ENCODE measurements around the gene ADCK1. TPM values are rescaled to one million over a fixed set of nuclear protein-coding genes. Genes with fewer than 3 reads are reported as not detected.

The ADCK1 gene
- total RNA-seq, 6 donors from 2014 or later: 5.6 to 40.3 (median 9.2) TPM

GRCh38 chr14:77903937-77904617 is 104.2 kb downstream of the ADCK1 start:
- ATAC-seq (ENCODE audit: low FRiP score in 2 of 2) (no peak), DNase-seq (no peak)
- Histone ChIP-seq H3K27me3 (no peaks in the 10 kb centered on the region), H3K4me1 (no peaks in the 10 kb centered on the region), H3K4me3 (no peak overlapping the region), H3K36me3 (no peaks in the 10 kb centered on the region), H3K9me3 (no peaks in the 10 kb centered on the region), H3K27ac (no peak overlapping the region)
- WGBS, 2 donors: 91 to 93% methylated on average over 4 to 8 of the region's 8 CpGs
- TF ChIP-seq EP300 (IDR thresholded peaks at IDR 0.05): no peak
- TF ChIP-seq, protein P1, sequence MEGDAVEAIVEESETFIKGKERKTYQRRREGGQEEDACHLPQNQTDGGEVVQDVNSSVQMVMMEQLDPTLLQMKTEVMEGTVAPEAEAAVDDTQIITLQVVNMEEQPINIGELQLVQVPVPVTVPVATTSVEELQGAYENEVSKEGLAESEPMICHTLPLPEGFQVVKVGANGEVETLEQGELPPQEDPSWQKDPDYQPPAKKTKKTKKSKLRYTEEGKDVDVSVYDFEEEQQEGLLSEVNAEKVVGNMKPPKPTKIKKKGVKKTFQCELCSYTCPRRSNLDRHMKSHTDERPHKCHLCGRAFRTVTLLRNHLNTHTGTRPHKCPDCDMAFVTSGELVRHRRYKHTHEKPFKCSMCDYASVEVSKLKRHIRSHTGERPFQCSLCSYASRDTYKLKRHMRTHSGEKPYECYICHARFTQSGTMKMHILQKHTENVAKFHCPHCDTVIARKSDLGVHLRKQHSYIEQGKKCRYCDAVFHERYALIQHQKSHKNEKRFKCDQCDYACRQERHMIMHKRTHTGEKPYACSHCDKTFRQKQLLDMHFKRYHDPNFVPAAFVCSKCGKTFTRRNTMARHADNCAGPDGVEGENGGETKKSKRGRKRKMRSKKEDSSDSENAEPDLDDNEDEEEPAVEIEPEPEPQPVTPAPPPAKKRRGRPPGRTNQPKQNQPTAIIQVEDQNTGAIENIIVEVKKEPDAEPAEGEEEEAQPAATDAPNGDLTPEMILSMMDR (IDR thresholded peaks at IDR 0.05): no peak
- no peak for TF ChIP-seq POLR2AphosphoS5 (IDR thresholded peaks at IDR 0.05)
- no peak for TF ChIP-seq POLR2A (IDR thresholded peaks at IDR 0.05)

DNA sequence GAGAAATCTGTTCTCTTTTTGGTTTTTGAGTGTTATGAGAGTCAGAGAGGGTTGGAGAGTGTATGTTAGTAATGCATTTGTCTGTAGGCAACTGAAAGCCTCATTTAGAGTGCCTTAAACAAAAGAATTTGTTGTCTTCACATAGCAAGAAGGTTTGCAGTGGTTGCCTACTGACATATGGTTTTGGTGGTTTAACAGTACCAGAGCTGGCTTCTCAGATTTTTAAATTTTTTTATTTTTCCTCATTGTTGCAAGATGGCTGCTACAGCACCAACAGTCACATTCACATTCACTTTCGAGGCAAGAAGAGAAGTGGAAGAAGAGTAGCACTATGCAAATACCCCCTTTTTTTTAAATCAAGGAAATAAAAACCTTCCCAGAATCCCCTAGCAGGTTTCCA is 106.5 kb downstream of the ADCK1 start:
- DNase-seq: no peak
- Histone ChIP-seq H3K9me3 (no peaks in the 10 kb centered on the region), H3K36me3 (no peaks in the 10 kb centered on the region), H3K27me3 (no peaks in the 10 kb centered on the region), H3K4me3 (no peak overlapping the region), H3K27ac (no peak overlapping the region), H3K4me1 (no peaks in the 10 kb centered on the region)
- 93 to 100% methylated on average over 1 of the region's 1 CpG for WGBS, 2 donors
- no peak for ATAC-seq (ENCODE audit: low FRiP score in 2 of 2)
- no peak for TF ChIP-seq EP300 (IDR thresholded peaks at IDR 0.05)
- no peak for TF ChIP-seq POLR2AphosphoS5 (IDR thresholded peaks at IDR 0.05)
- TF ChIP-seq POLR2A (IDR thresholded peaks at IDR 0.05): no peak
- TF ChIP-seq, protein P1 (IDR thresholded peaks at IDR 0.05): no peak

GRCh38 chr14:77908847-77909246 is 108.9 kb downstream of the ADCK1 start:
- TF ChIP-seq POLR2AphosphoS5 (IDR thresholded peaks at IDR 0.05) (no peak), POLR2A (IDR thresholded peaks at IDR 0.05) (no peak), EP300 (IDR thresholded peaks at IDR 0.05) (no peak)
- TF ChIP-seq, protein P1 (IDR thresholded peaks at IDR 0.05): no peak
- Histone ChIP-seq H3K27me3 (no peaks in the 10 kb centered on the region), H3K4me1 (no peaks in the 10 kb centered on the region), H3K4me3 (no peak overlapping the region), H3K9me3 (no peaks in the 10 kb centered on the region), H3K36me3 (no peaks in the 10 kb centered on the region), H3K27ac (no peak overlapping the region)
- ATAC-seq (ENCODE audit: low FRiP score in 2 of 2) (no peak), DNase-seq (no peak)
- 84 to 96% methylated on average over 3 of the region's 4 CpGs for WGBS, 2 donors

- no peaks in the 10 kb centered on the region for H3K4me1 ChIP-seq
- WGBS, 2 donors: 81 to 84% methylated on average over 3 of the region's 3 CpGs
- no peaks in the 10 kb centered on the region for H3K9me3 ChIP-seq
- DNase-seq (no peak), ATAC-seq (ENCODE audit: low FRiP score in 2 of 2) (no peak)
- H3K27me3 ChIP-seq: no peaks in the 10 kb centered on the region
- TF ChIP-seq POLR2AphosphoS5 (IDR thresholded peaks at IDR 0.05): no peak
- no peak for TF ChIP-seq POLR2A (IDR thresholded peaks at IDR 0.05)
- TF ChIP-seq, protein P1 (IDR thresholded peaks at IDR 0.05): no peak
- TF ChIP-seq EP300 (IDR thresholded peaks at IDR 0.05): no peak
- no peak overlapping the region for H3K4me3 ChIP-seq
- no peaks in the 10 kb centered on the region for H3K36me3 ChIP-seq
- no peak overlapping the region for H3K27ac ChIP-seq
Observed at GRCh38 chr14:77909911-77910310, 110.0 kb downstream of the ADCK1 start.

- DNase-seq (no peak), ATAC-seq (ENCODE audit: low FRiP score in 2 of 2) (no peak)
- no peaks in the 10 kb centered on the region for H3K27me3 ChIP-seq
- WGBS, 2 donors: 84 to 90% methylated on average over 6 to 8 of the region's 8 CpGs
- no peak overlapping the region for H3K4me3 ChIP-seq
- H3K4me1 ChIP-seq: no peaks in the 10 kb centered on the region
- no peaks in the 10 kb centered on the region for H3K36me3 ChIP-seq
- TF ChIP-seq POLR2A (IDR thresholded peaks at IDR 0.05): no peak
- no peak for TF ChIP-seq POLR2AphosphoS5 (IDR thresholded peaks at IDR 0.05)
- TF ChIP-seq EP300 (IDR thresholded peaks at IDR 0.05): no peak
- TF ChIP-seq, protein P1 (IDR thresholded peaks at IDR 0.05): no peak
- no peaks in the 10 kb centered on the region for H3K9me3 ChIP-seq
- no peak overlapping the region for H3K27ac ChIP-seq
Observed at GRCh38 chr14:77910506-77910905, 110.6 kb downstream of the ADCK1 start.

Data from upper lobe of left lung (tissue), 6 donors.